GM12878 (cell line): ENCODE data around the gene DLG2. TPM values are rescaled to one million over a fixed set of nuclear protein-coding genes. Genes with fewer than 3 reads are reported as not detected.

Experiments used
- ATAC-seq: fragments of 200-7000 bp; cut with Tn5 transposase; 3 replicates; pipeline ENCODE4 v1.9.1; 2020; ENCODE audit warnings: mild to moderate bottlenecking, moderate library complexity
- BruUV-seq: library from RNA; stranded (reverse); fragments of 400-500 nt; replicated peaks from 2 replicates; lab custom pipeline; 2021; lab: Mats Ljungman, UMichigan
- CTCF ChIA-PET: fragments of 300-600 bp; sonication (Branson Sonifier 250); formaldehyde crosslinking; extraction: SDS; loops from one replicate; lab custom pipeline; 2021; ENCODE audit warnings: inconsistent platforms; lab: Yijun Ruan, JAX
- POLR2A ChIA-PET: fragments of 350-600 bp; formaldehyde crosslinking; extraction: SDS; loops from one replicate; lab custom pipeline; 2021; ENCODE audit warnings: inconsistent platforms; lab: Charles Lee
- RAD21 ChIA-PET: fragments of 300-600 bp; sonication (Branson Sonifier 250); formaldehyde crosslinking; loops from one replicate; lab custom pipeline; 2023; ENCODE audit warnings: antibody characterized with exemption; ENCODE audit not compliant: unreplicated experiment; lab: Charles Lee
- SMC1A ChIA-PET: fragments of 300-600 bp; sonication (Branson Sonifier 250); formaldehyde crosslinking; loops from one replicate; lab custom pipeline; 2023; ENCODE audit not compliant: unreplicated experiment, uncharacterized antibody; lab: Charles Lee
- DNase-seq: peaks from one replicate; pipeline ENCODE4 v3.0.0-alpha.2; 2011; ENCODE audit warnings: low read depth, low spot score
- FAIRE-seq: peaks from 3 replicates; lab custom pipeline; 2011; peaks lifted over from hg19 to GRCh38; lab: Jason Lieb, UNC
- H2AFZ ChIP-seq: 2 replicates; pipeline ENCODE4 v1.6.0; 2011; ENCODE audit warnings: low read depth, low read length, control low read depth; ENCODE audit not compliant: control insufficient read depth
- H3K27ac ChIP-seq: 2 replicates; pipeline ENCODE4 v1.5.1; 2011; ENCODE audit warnings: control low read depth; ENCODE audit not compliant: control insufficient read depth, insufficient read depth
- H3K27me3 ChIP-seq, 2 experiments: replicated peaks in 1 of 2; 2 replicates each; pipeline versions ENCODE4 v1.6.0 to v1.6.1; 2011; ENCODE audit warnings: low read length in 1 of 2; ENCODE audit not compliant: control insufficient read depth in 2 of 2, insufficient read depth in 2 of 2
- H3K36me3 ChIP-seq, 2 experiments: 2 replicates each; pipeline ENCODE4 v1.5.1; 2011; ENCODE audit warnings: low read length in 1 of 2; ENCODE audit not compliant: control insufficient read depth in 2 of 2, insufficient read depth in 2 of 2
- H3K4me1 ChIP-seq: 2 replicates; pipeline ENCODE4 v1.6.1; 2011; ENCODE audit warnings: mild to moderate bottlenecking, low read length, moderate library complexity, mixed read lengths; ENCODE audit not compliant: control insufficient read depth, insufficient read depth
- H3K4me2 ChIP-seq: 2 replicates; pipeline ENCODE4 v1.6.0; 2011; ENCODE audit warnings: control low read depth; ENCODE audit not compliant: control insufficient read depth, insufficient read depth
- H3K4me3 ChIP-seq: fragments of 200-600 bp; sonication (generic); 2 replicates; pipeline ENCODE4 v1.5.1; 2016
- H3K79me2 ChIP-seq: 2 replicates; pipeline ENCODE4 v1.6.0; 2011; ENCODE audit warnings: low read length; ENCODE audit not compliant: control insufficient read depth, insufficient read depth
- H3K9ac ChIP-seq: 2 replicates; pipeline ENCODE4 v1.8.0; 2011; ENCODE audit warnings: low read length, control low read depth, mixed read lengths; ENCODE audit not compliant: control insufficient read depth, insufficient read depth
- H3K9me3 ChIP-seq: replicated peaks from 3 replicates; pipeline ENCODE4 v1.5.1; 2011; ENCODE audit warnings: mild to moderate bottlenecking, low read length; ENCODE audit not compliant: control insufficient read depth, insufficient read depth
- H4K20me1 ChIP-seq: 2 replicates; pipeline ENCODE4 v1.6.0; 2011; ENCODE audit not compliant: control insufficient read depth, insufficient read depth
- BACH1 ChIP-seq: fragments of 450-650 bp; IDR thresholded peaks from 2 replicates; pipeline ENCODE4 v1.6.1; 2017; ENCODE audit warnings: mild to moderate bottlenecking, borderline replicate concordance
- CBFB ChIP-seq: IDR thresholded peaks from 2 replicates; pipeline ENCODE4 v1.6.1; 2016; ENCODE audit warnings: antibody characterized with exemption, low read depth
- CREB1 ChIP-seq: IDR thresholded peaks from 2 replicates; pipeline ENCODE4 v1.6.1; 2012; ENCODE audit warnings: low read depth, mild to moderate bottlenecking, inconsistent platforms
- HCFC1 ChIP-seq: fragments of 150-350 bp; IDR thresholded peaks from 2 replicates; pipeline ENCODE4 v1.6.1; 2014; ENCODE audit warnings: low read length
- LARP7 ChIP-seq: fragments of 450-650 bp; IDR thresholded peaks from 2 replicates; pipeline ENCODE4 v1.6.1; 2017; ENCODE audit warnings: mild to moderate bottlenecking
- MXI1 ChIP-seq: fragments of 150-350 bp; IDR thresholded peaks from 2 replicates; pipeline ENCODE4 v1.6.1; 2011; ENCODE audit warnings: low read depth, mild to moderate bottlenecking, inconsistent platforms, low read length, improper control_type of control experiment
- RAD21 ChIP-seq: IDR thresholded peaks from 2 replicates; pipeline ENCODE4 v1.6.1; 2011; ENCODE audit warnings: mild to moderate bottlenecking, low read depth, low read length, moderate library complexity; ENCODE audit not compliant: insufficient read depth
- RELA ChIP-seq: fragments of 450-650 bp; IDR thresholded peaks from 2 replicates; pipeline ENCODE4 v1.8.0; 2014; ENCODE audit warnings: borderline replicate concordance; ENCODE audit not compliant: partially characterized antibody
- STAT1 ChIP-seq: fragments of 450-650 bp; conservative IDR thresholded peaks from 2 replicates; pipeline ENCODE4 v1.6.1; 2014; ENCODE audit warnings: antibody characterized with exemption, mild to moderate bottlenecking
- TAF1 ChIP-seq: IDR thresholded peaks from 2 replicates; pipeline ENCODE4 v1.6.1; 2011; ENCODE audit warnings: mild to moderate bottlenecking, low read depth, low read length, borderline replicate concordance
- TCF3 ChIP-seq: IDR thresholded peaks from 2 replicates; pipeline ENCODE4 v1.6.1; 2012; ENCODE audit warnings: low read depth, mild to moderate bottlenecking, low read length, borderline replicate concordance; ENCODE audit not compliant: insufficient read depth
- ZBED1 ChIP-seq: IDR thresholded peaks from 2 replicates; pipeline ENCODE4 v1.6.1; 2016; ENCODE audit warnings: borderline replicate concordance
- ZBTB33 ChIP-seq: fragments of 450-650 bp; IDR thresholded peaks from 2 replicates; pipeline ENCODE4 v1.6.1; 2017; ENCODE audit warnings: mild to moderate bottlenecking
- ZBTB4 ChIP-seq: fragments of 450-650 bp; formaldehyde crosslinking; IDR thresholded peaks from 2 replicates; pipeline ENCODE4 v1.4.0; 2022; ENCODE audit warnings: mild to moderate bottlenecking, moderate library complexity
- ZNF687 ChIP-seq: fragments of 450-650 bp; IDR thresholded peaks from 2 replicates; pipeline ENCODE4 v1.6.1; 2017; ENCODE audit warnings: mild to moderate bottlenecking, moderate library complexity
- WGBS: methylation state at CpG from one replicate; pipeline ENCODE4 v1.1.6; 2016; ENCODE audit warnings: low lambda C conversion rate; ENCODE audit not compliant: insufficient replicate concordance, insufficient coverage; ENCODE audit errors: missing lambda C conversion rate; 5-methylcytosine and 5-hydroxymethylcytosine counted together
- in situ Hi-C: fragments of 300-500 bp; cut with MboI; formaldehyde crosslinking; loops from 9 replicates; pipeline ENCODE4 v1.14.3; 2018; ENCODE audit warnings: mixed read lengths
- intact Hi-C: fragments of 100-400 bp; cut with micrococcal nuclease; formaldehyde crosslinking; loops from one replicate; pipeline ENCODE4 v1.14.2; 2022; ENCODE audit not compliant: unreplicated experiment
- polyA plus RNA-seq, 11 experiments: library from polyadenylated mRNA; depleted of rRNA in 4 of 11; unstranded in 6 of 11; stranded (reverse) in 5 of 11; fragments of >200 nt; fragmentation: Nextera tagmentation in 4 of 11; fragmentation: Illumina TruSeq in 1 of 11; extraction: Ambion mirVana in 4 of 11; extraction: Trizol in 1 of 11; gene quantifications; 1 replicate in 1 of 11; 2 replicates in 10 of 11; pipeline versions ENCODE4 v1.2.1 to v1.2.3, GENCODE V29; 2011 to 2016; ENCODE audit warnings: inconsistent platforms in 2 of 11, missing spikeins in 2 of 11, low read depth in 1 of 11
- total RNA-seq, 4 experiments: library from RNA; depleted of rRNA in 3 of 4; stranded (reverse); fragments of >200 nt in 3 of 4; fragmentation: Illumina TruSeq in 1 of 4; extraction: Trizol in 1 of 4; gene quantifications; 2 replicates each; pipeline versions ENCODE4 v1.2.1 to v1.2.3, GENCODE V29; 2013 to 2021

DLG2 gene
- total and polyA plus RNA-seq, 10 of the 15 experiments (the other 5 are each of a cell fraction or from before 2014, with no cell fraction given): 0.09 to 0.98 (median 0.35) TPM

GRCh38 chr11:84950569-84951270, 676.4 kb downstream of the DLG2 start:
- H3K9me3 ChIP-seq: no peaks in the 10 kb centered on the region
- H3K27me3 ChIP-seq: no peaks in the 10 kb centered on the region
- in situ Hi-C loops: no loop called here
- WGBS: 26% methylated on average over 4 of the region's 4 CpGs
- no peak overlapping the region for H3K9ac ChIP-seq
- intact Hi-C loops: no loop called here
- DNase-seq (no peak), FAIRE-seq (no peak), ATAC-seq (no peak)
- no peaks in the 10 kb centered on the region for H3K36me3 ChIP-seq
- no TSS peak for BruUV-seq
- ChIA-PET SMC1A (no interaction called here), POLR2A (no interaction called here), CTCF (no interaction called here), RAD21 (no interaction called here)
- no peak overlapping the region for H3K4me3 ChIP-seq
- H3K27ac ChIP-seq: no peak overlapping the region
- H3K79me2 ChIP-seq: no peaks in the 10 kb centered on the region
- H3K4me1 ChIP-seq: no peaks in the 10 kb centered on the region
- H3K4me2 ChIP-seq: no peak overlapping the region
- H4K20me1 ChIP-seq: no peaks in the 10 kb centered on the region
- no peak overlapping the region for H2AFZ ChIP-seq
- TF ChIP-seq MXI1 (no peak), CBFB (no peak), LARP7 (no peak), HCFC1 (no peak), BACH1 (no peak), RAD21 (no peak), ZNF687 (no peak), CREB1 (no peak), ZBTB4 (no peak), TAF1 (no peak), STAT1 (no peak), ZBTB33 (no peak), ZBED1 (no peak), RELA (no peak), TCF3 (no peak)
